Gastrocnemius medialis (tissue), 4 donors: ENCODE measurements around the gene APOA1.

ENCODE experiments used
- POLR2A ChIP-seq, 2 donors: fragments of 450-650 bp; IDR thresholded peaks; one replicate each; pipeline ENCODE4 v1.6.1; 2017; ENCODE audit warnings: antibody characterized with exemption in 2 of 2, mild to moderate bottlenecking in 2 of 2, moderate library complexity in 2 of 2
- TF ChIP-seq, protein P1 (sequence below), 5 experiments: fragments of 450-650 bp in 3 of 5; fragments of 200-600 bp in 2 of 5; sonication (generic) in 2 of 5; IDR thresholded peaks in 4 of 5; conservative IDR thresholded peaks in 1 of 5; 1 replicate in 4 of 5; 2 replicates in 1 of 5; pipeline ENCODE4 v1.5.1; 2016 to 2019; ENCODE audit warnings: antibody characterized with exemption in 5 of 5, mild to moderate bottlenecking in 3 of 5, moderate library complexity in 3 of 5

- TF ChIP-seq, protein P1, sequence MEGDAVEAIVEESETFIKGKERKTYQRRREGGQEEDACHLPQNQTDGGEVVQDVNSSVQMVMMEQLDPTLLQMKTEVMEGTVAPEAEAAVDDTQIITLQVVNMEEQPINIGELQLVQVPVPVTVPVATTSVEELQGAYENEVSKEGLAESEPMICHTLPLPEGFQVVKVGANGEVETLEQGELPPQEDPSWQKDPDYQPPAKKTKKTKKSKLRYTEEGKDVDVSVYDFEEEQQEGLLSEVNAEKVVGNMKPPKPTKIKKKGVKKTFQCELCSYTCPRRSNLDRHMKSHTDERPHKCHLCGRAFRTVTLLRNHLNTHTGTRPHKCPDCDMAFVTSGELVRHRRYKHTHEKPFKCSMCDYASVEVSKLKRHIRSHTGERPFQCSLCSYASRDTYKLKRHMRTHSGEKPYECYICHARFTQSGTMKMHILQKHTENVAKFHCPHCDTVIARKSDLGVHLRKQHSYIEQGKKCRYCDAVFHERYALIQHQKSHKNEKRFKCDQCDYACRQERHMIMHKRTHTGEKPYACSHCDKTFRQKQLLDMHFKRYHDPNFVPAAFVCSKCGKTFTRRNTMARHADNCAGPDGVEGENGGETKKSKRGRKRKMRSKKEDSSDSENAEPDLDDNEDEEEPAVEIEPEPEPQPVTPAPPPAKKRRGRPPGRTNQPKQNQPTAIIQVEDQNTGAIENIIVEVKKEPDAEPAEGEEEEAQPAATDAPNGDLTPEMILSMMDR (IDR thresholded peaks at IDR 0.05 in 4 of 5, conservative IDR thresholded peaks at IDR 0.05 in 1 of 5), result no peak
- no peak for TF ChIP-seq POLR2A (IDR thresholded peaks at IDR 0.05)
Observed at GRCh38 chr11:116794851-116795250, 42.6 kb downstream of the APOA1 start.
